Skeletal muscle satellite cell (primary cell): ENCODE data around the gene UNC13D.
"Not testable (repeated sequence)": the region's sequence is repeated elsewhere in the genome, so short reads cannot be mapped to it uniquely, and the experiment has no call there.

Source experiments
- H3K27me3 ChIP-seq: 2 replicates; pipeline ENCODE4 v1.7.0; 2013; ENCODE audit warnings: low read length; ENCODE audit not compliant: control insufficient read depth, insufficient read depth
- H3K36me3 ChIP-seq: 2 replicates; pipeline ENCODE4 v1.7.0; 2013; ENCODE audit warnings: mild to moderate bottlenecking, control low read depth, low read length; ENCODE audit not compliant: insufficient read depth
- H3K4me1 ChIP-seq: 2 replicates; pipeline ENCODE4 v1.7.0; 2013; ENCODE audit warnings: low read length; ENCODE audit not compliant: control insufficient read depth, insufficient read depth
- H3K4me2 ChIP-seq: 2 replicates; pipeline ENCODE4 v1.7.0; 2013; ENCODE audit warnings: mild to moderate bottlenecking, low read length
- H3K4me3 ChIP-seq: 2 replicates; pipeline ENCODE4 v1.7.0; 2013; ENCODE audit warnings: low read length
- H3K9ac ChIP-seq: 2 replicates; pipeline ENCODE4 v1.7.0; 2013; ENCODE audit warnings: mild to moderate bottlenecking, low read depth, low read length, moderate library complexity
- H3K9me3 ChIP-seq: replicated peaks from 2 replicates; pipeline ENCODE4 v1.7.0; 2013; ENCODE audit warnings: mild to moderate bottlenecking, control low read depth, low read length

Gene UNC13D

GRCh38 chr17:75778861-75779249 is 65.3 kb downstream of the UNC13D start:
- peak overlapping the region; percentile 81 for H3K4me3 ChIP-seq
- peak overlapping the region; percentile 84 for H3K4me2 ChIP-seq
- H3K9ac ChIP-seq: peak overlapping the region; percentile 98
- peaks cover 30% of the 10 kb centered on the region for H3K36me3 ChIP-seq
- no peaks in the 10 kb centered on the region for H3K27me3 ChIP-seq
- H3K9me3 ChIP-seq: no peaks in the 10 kb centered on the region
- H3K4me1 ChIP-seq: peaks cover 21% of the 10 kb centered on the region

GRCh38 chr17:75778066-75778860 is 65.9 kb downstream of the UNC13D start:
- H3K4me3 ChIP-seq: peak overlapping the region; percentile 81
- H3K36me3 ChIP-seq: peaks cover 30% of the 10 kb centered on the region
- not testable (repeated sequence) for H3K27me3 ChIP-seq

GRCh38 chr17:75777296-75777922 is 66.8 kb downstream of the UNC13D start:
- Histone ChIP-seq H3K36me3 (peaks cover 30% of the 10 kb centered on the region), H3K27me3 (no peaks in the 10 kb centered on the region), H3K4me1 (peaks cover 12% of the 10 kb centered on the region), H3K9ac (peak overlapping the region; percentile 98), H3K9me3 (no peaks in the 10 kb centered on the region), H3K4me3 (peak overlapping the region; percentile 81), H3K4me2 (peak overlapping the region; percentile 84)

More at GRCh38 chr17:75778066-75778860, 65.9 kb downstream of the UNC13D start:
- Histone ChIP-seq H3K4me1 (peaks cover 16% of the 10 kb centered on the region), H3K9ac (peak overlapping the region; percentile 98), H3K4me2 (peak overlapping the region; percentile 84)
- H3K9me3 ChIP-seq: not testable (repeated sequence)
